GM20431 (cell line): ENCODE data around the gene ASPHD1.
"Not testable (repeated sequence)": the region's sequence is repeated elsewhere in the genome, so short reads cannot be mapped to it uniquely, and the experiment has no call there.

Experiments
- in situ Hi-C: fragments of 300-500 bp; cut with MseI, MboI; formaldehyde crosslinking; loops from one replicate; pipeline ENCODE4 v1.15.0; 2020; ENCODE audit warnings: low sequenced_read_pairs; ENCODE audit not compliant: unreplicated experiment

ASPHD1 gene

GRCh38 chr16:29926711-29927052 is 26.4 kb downstream of the ASPHD1 start:
- in situ Hi-C loops = no loop called here

GRCh38 chr16:29927070-29927905 is 27.0 kb downstream of the ASPHD1 start:
- in situ Hi-C loops = no loop called here

DNA sequence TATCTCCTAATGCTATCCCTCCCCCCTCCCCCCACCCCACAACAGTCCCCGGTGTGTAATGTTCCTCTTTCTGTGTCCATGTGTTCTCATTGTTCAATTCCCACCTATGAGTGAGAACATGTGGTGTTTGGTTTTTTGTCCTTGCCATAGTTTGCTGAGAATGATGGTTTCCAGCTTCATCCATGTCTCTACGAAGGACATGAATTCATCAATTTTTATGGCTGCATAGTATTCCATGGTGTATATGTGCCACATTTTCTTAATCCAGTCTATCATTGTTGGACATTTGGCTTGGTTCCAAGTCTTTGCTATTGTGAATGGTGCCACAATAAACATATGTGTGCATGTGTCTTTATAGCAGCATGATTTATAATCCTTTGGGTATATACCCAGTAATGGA is 31.5 kb downstream of the ASPHD1 start:
- in situ Hi-C loops = not testable (repeated sequence)

GRCh38 chr16:29940656-29941055 is 40.4 kb downstream of the ASPHD1 start:
- in situ Hi-C loops = no loop called here

DNA sequence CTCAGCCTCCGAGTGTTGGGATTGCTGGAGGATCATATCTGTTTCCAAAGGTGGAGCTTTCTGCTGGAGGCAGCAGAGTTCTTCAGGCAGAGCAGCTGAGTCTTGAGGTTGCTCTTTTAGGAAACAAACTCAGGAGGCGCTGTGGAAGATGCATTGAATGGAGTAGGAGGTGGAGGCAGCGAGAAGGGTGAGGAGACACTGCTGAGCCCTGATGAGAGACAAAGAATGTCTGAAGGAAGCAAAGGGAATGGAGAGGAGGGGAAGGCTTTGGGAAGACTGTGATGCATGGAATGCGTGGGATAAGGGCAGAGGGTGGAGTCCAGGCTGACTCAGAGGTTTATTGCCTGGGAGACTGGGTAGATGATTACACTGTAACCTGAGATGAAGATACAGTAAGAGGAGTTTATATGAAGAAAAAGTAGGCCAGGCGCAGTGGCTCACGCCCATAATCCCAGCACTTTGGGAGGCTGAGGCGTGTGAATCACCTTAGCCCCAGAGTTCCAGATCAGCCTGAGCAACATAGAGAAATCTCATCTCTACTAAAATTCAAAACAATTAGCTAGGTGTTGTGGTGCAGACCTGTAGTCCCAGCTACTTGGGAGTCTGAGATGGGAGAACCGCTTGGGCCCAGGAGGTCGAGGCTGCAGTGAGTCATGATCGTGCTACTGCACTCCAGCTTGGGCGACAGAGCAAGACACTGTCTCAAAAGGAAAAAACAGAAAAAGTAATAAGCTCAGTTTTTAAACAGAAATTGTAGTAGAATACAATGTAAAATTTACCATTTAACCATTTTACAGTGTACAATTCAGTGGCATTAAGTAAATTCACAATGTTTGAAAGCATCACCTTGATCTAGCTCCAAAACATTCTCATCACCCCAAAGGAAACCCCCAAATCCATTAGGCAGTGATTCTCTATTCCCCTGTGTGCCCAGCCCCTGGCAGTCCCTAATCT is 43.8 kb downstream of the ASPHD1 start:
- in situ Hi-C loops = no loop called here

GRCh38 chr16:29947897-29948296 is 47.6 kb downstream of the ASPHD1 start:
- in situ Hi-C loops = no loop called here

DNA sequence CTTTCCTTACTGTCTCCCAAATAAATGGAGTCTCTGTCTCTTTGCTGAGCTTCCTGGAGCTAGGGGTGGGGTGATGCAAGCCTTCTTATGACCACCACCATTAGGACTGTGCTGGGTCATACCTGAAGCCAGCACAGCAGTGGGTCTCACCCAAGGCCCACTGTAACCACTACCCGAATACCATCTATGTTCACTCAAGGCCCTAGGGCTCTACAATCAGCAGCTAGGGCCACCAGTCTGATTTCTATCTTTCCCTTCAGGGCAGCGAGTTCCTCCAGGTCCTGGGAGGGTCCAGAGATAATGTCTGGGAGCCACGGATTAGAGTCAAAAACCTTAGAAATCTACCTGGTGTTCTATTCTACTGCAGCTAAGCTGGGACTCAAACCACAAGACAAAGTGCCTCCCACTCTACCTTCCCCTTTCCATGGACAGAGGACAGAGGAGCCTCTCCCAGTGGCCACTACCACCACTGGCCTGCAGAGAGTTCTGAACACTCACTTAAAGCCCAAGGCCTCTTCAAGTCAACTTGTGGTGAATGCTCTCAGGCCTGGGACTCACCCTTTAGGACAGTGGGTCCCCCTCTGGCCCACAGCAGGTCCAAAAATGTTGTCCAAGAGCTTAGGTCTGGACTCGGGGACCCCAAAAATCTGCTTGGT is 50.6 kb downstream of the ASPHD1 start:
- in situ Hi-C loops = no loop called here

DNA sequence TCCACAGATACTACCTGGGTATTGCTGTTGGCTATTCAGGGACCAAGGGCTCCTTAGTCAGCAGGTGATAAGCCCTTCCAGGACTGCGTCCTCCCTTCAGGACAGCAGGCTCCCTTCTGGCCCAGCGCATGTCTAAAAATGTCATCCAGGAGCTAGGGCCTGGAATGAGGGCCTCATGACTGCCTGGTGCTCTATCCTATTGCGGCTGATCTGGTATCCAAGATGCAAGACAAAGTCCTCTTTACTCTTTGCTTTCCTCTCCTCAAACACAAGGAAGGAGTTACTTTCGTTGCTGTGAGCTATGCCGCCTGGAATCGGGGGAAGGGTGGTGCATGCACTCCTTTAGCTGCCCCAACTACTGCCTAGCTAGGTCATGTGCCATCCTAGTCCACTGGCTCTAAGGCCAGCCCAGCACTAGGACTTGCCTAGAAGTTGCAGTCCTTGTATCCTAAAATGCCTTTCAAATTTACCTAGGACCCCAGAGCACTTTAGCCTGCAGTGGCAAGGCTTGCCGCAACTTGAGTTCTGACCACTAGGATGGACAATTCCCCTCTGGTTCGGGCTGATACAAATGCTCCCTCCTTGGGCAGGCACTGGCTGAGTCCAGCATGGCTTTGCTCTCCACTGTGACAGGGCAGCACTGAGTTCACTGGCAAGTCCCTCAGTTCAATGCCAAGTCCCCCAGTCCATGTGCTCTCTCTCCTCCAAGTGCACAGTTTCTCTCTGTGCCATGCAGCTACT is 51.5 kb downstream of the ASPHD1 start:
- in situ Hi-C loops = no loop called here
